Right kidney (tissue), 1 donor: ENCODE measurements around the gene LHFPL4.

Source experiments
- DNase-seq: peaks from one replicate; pipeline ENCODE4 v3.0.0-alpha.2; 2016

Gene LHFPL4

DNA sequence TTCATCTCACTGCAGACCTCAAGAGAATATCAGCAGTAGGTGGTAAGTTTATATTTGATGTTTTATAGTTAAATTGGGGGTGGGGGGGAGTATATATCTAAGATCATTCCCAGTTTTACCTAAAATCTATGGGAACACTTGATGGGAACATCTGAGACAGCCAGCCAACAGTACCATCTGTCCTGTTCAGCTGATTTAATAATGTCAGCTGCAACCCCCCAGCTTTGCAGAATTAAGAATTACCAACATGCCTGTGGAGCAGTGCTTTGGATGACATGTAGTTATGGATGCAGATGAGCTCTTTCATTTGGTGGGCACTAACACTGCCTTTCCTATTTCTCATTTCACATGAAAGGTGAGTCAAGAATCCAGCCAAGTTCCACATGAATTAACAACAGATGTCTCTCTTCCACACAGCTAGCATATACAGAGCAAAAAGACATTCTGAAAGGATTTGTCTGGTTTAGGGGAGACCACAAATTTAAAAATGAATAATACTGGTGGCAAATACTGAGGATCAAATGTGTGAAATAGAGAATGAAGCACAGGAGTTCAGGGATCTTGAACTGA lies 80.0 kb downstream of the LHFPL4 start:
- DNase-seq, result no peak

DNA sequence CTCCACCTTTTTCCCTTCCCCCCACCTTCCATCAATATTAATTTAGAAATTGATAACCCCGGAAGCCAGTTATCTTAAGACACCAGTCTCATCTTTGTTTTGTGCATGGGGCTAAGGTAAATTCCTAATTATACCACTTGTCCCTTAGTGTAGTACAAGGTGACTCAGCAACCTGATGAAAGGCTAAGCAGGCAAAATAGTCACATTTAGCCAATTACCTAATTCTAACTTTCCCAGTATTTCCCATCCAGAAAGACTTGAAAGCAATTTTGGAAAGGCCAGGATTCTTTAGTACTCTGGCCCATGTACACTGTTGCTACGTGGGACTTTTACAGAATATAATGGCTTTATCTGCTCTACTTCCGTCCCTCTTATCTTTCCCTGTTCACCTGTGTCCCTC lies 83.6 kb downstream of the LHFPL4 start:
- DNase-seq, result no peak

DNA sequence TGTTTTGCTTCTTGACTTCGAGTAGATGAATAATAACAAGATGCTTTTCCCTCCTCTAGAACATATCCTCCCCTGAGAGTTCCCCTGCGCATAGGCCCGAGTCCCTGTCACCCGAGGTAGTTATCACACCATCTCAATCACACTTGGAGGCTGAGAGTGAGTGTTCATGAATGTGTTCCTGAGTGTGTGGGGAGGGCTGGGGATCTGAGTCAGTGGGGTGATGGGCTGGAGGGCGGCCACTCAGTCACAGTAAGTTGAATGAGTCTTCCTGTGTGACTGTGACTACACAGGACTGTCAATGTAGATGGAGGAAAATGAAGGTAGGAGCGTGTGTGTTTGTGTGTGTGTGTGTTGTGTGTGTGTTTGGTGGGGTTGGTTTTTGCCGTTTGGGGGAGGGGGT lies 85.2 kb downstream of the LHFPL4 start:
- no peak for DNase-seq

DNA sequence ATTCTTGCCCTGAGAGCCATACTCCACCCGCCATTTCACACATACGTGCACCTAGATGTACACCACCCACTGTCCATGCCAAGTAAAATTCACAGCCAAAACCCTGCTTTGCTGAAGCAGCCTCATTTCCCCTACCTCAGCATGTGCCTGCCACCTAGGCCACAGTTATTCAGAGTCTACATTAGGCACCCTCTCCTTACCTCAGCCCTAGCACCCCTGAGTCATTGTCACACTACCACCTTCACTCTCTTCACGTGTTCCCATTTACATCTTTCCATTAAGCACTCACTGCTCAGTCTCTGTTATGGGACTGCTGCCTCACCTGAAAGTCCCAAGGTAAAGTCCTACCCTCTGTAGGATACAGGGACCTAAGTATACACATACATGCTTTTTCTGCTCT lies 86.2 kb downstream of the LHFPL4 start:
- no peak for DNase-seq

DNA sequence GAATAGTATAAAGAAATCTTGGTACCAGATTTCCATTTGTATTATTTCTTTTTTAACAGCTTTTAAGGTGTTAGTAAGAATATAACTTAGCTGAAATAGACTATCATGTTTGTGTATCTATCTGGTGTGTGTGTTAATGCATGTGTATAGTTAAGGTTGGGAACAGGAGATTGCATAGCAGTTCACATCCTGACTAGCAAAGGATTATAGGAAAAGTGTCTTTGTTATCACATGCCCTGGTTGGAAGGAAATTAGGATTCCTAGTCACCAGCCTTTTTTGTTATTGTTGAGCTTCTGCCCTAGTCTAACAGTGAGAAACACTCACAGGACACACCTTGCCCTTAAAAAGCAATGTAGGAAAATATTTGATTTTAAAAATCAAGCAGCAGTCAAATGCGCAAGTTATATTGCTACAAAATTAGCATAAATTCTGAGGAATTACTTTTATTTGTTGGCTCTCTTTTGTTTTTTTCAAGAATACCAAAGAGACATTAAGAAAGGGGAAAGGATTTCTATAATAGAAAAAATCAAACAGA lies 98.0 kb downstream of the LHFPL4 start:
- no peak for DNase-seq

DNA sequence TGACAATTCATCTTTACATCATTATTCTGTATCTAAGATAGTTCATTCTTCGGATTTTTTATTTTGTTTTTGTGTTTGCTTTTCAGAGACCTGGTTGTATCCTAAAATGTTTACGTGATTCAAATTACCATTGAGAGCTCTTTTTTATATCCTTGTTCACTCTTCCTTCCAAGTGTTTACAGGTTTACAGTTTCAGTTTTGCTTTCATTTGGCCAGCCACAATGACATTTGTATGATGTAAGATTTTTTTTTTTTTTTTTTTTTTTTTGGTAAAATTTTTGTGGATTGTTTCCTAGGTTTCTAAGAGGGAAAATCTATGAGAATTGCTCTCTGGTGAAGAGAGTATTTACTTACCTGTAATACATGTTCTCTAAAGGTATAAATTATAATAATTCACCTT lies 101.2 kb downstream of the LHFPL4 start:
- no peak for DNase-seq

DNA sequence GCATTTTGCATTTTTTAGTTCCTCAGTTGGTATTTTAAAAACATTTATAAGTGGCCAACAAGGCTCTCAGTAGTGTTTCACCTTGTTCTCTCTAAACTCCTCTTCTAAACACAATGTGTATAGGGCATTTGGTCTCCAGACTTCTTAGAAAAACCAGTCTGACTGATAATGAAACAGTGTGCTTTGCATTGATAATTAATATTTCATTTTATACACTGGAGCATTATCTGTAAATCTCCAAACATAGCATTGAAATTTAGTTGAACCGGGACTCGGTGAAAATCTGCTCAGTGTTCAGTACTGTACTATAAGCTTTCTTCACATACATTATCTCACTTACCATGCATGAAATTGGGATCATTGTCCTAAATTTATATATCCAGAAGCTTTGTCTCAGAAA lies 102.6 kb downstream of the LHFPL4 start:
- no peak for DNase-seq

DNA sequence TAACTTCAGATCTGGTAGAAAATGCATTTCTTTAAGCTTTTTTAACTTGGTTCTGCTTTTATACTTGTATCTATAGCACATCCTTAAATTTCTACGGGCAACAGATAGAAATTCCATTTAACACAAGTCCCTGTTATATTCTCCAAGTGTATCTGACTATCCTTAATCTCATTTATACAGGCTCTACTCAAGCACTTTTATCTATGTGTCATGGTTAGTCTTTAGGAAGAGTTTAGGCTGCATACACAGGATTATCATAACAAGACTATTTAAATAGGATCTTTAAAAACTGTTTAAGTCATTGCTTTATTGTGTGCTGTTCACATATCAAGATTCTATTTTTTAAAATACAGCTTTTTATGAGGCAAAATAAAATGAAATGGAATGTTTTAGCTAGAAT lies 103.5 kb downstream of the LHFPL4 start:
- DNase-seq, result no peak

DNA sequence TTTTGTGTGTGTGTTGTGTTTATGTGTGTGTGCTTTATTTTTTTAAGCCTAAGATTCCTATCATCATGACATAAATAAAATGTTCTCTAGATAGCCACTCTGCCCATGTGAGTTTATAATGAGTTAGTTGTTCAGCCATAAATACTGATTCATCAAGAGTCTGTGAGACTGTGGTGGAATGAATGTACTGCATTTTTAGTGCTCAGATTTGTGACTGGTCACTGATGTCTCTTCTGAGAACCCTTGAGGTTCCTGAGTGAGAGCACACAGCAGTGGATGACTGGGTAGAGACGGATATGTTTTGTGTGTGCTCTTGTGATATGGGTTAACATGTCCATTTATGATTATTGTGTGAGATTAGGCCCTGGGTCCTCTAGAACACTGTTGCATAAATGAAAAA lies 105.0 kb downstream of the LHFPL4 start:
- no peak for DNase-seq
